OCI-LY3 (cell line): ENCODE results near the gene PERM1.

Experiments used
- CTCF ChIP-seq: fragments of 200-600, 300-600 bp; sonication (generic); IDR thresholded peaks from 2 replicates; pipeline ENCODE4 v1.5.1; 2014; ENCODE audit warnings: antibody characterized with exemption, low read length, low read depth
- EZH2phosphoT487 ChIP-seq: fragments of 200-600 bp; shearing (Covaris generic); IDR thresholded peaks from 2 replicates; pipeline ENCODE4 v1.6.1; 2018; ENCODE audit warnings: antibody characterized with exemption, mixed run types, low read depth

- TF ChIP-seq CTCF (no peak), EZH2phosphoT487 (no peak)
Observed at GRCh38 chr1:978835-979743, 2.8 kb downstream of the PERM1 start.
